Measurements from ENCODE around the gene RANBP3.
"Not testable (repeated sequence)": the region's sequence is repeated elsewhere in the genome, so short reads cannot be mapped to it uniquely, and the experiment has no call there.

RANBP3 gene

DNA sequence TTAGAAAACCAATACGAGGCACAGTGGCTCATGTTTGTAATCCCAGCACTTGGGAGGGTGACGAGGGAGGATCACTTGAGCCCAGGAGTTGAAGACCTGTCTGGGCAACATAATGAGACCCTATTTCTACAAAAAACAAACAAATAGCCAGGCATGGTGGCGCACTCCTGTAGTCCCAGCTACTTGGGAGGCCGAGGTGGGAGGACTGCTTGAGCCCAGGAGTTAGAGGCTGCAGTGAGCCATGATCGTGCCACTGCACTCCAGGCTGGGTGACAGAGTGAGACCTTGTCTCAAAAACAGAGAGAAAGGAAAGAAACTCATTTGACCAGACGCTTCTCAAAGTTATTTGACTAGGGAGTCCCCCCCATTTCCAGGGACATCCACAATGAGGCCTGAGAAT is 14.7 kb downstream of the RANBP3 start:
- not testable (repeated sequence) for H3K27ac ChIP-seq (ENCODE audit: low read depth, low read length); H3K36me3 ChIP-seq (ENCODE audit: control insufficient read depth, insufficient read depth, low read length); H3K9ac ChIP-seq (ENCODE audit: low read length); H3K27me3 ChIP-seq (ENCODE audit: control insufficient read depth, insufficient read depth, low read length); H3K9me3 ChIP-seq (ENCODE audit: control insufficient read depth, insufficient read depth, low read depth, low read length); H3K4me3 ChIP-seq (ENCODE audit: low read depth, low read length)
- H3K4me1 ChIP-seq (ENCODE audit: control insufficient read depth, insufficient read depth, low read length): peaks cover 51% of the 10 kb centered on the region

DNA sequence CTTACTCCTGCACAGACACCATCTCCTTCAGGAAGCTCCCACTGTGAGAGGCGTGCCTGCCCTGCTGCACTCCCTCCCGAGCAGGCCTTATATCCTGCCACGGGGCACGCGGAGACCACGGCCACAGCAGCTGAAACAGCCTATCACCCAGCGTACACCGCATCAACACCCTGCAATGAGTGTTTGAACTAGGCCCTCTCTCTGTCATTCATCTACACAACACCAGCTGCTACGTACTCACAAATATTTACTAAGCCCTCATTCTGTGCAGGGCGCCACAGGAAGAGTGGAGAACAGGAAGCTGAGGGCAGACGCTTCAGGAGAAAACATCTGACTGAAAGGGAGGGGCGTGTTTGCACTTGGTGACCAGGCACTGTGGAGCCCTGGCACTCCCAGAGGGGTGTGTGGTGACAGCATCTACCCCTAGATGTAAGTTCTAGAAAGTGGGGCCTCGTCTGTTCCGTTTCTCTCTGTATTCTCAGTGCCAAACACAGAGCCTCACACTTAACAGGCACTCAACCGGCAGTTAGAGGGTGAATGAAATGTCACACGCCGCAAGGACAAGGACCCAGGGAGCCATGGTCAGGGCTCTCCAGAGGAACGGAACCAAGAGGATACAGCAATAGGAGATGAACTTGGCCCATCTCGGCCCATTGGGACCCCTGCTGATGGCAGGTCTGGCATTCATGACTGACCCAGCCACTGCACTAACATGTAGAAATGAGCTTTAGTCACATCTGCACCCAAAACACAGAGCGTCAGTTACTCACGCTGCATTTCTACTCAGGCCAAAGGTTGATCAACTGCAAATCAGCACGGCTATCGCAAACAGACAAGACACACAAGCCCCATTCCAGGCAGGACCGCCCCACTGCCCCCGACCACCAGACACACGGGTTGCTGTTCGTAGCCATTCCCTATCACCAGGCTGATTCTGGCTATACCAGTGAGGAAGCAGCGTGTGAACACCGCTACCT is 15.7 kb downstream of the RANBP3 start:
- Histone ChIP-seq H3K4me3 (ENCODE audit: low read depth, low read length) (no peak overlapping the region), H3K9me3 (ENCODE audit: control insufficient read depth, insufficient read depth, low read depth, low read length) (no peaks in the 10 kb centered on the region), H3K27me3 (ENCODE audit: control insufficient read depth, insufficient read depth, low read length) (no peaks in the 10 kb centered on the region), H3K27ac (ENCODE audit: low read depth, low read length) (no peak overlapping the region), H3K36me3 (ENCODE audit: control insufficient read depth, insufficient read depth, low read length) (peaks cover 3% of the 10 kb centered on the region; the same call in 1 of the 2 replicates), H3K4me1 (ENCODE audit: control insufficient read depth, insufficient read depth, low read length) (peaks cover 52% of the 10 kb centered on the region), H3K9ac (ENCODE audit: low read length) (no peak overlapping the region)

GRCh38 chr19:5961641-5961968 is 16.3 kb downstream of the RANBP3 start:
- not testable (repeated sequence) for H3K9me3 ChIP-seq (ENCODE audit: control insufficient read depth, insufficient read depth, low read depth, low read length); H3K9ac ChIP-seq (ENCODE audit: low read length); H3K27ac ChIP-seq (ENCODE audit: low read depth, low read length); H3K4me3 ChIP-seq (ENCODE audit: low read depth, low read length); H3K36me3 ChIP-seq (ENCODE audit: control insufficient read depth, insufficient read depth, low read length); H3K27me3 ChIP-seq (ENCODE audit: control insufficient read depth, insufficient read depth, low read length)
- H3K4me1 ChIP-seq (ENCODE audit: control insufficient read depth, insufficient read depth, low read length): peaks cover 59% of the 10 kb centered on the region

DNA sequence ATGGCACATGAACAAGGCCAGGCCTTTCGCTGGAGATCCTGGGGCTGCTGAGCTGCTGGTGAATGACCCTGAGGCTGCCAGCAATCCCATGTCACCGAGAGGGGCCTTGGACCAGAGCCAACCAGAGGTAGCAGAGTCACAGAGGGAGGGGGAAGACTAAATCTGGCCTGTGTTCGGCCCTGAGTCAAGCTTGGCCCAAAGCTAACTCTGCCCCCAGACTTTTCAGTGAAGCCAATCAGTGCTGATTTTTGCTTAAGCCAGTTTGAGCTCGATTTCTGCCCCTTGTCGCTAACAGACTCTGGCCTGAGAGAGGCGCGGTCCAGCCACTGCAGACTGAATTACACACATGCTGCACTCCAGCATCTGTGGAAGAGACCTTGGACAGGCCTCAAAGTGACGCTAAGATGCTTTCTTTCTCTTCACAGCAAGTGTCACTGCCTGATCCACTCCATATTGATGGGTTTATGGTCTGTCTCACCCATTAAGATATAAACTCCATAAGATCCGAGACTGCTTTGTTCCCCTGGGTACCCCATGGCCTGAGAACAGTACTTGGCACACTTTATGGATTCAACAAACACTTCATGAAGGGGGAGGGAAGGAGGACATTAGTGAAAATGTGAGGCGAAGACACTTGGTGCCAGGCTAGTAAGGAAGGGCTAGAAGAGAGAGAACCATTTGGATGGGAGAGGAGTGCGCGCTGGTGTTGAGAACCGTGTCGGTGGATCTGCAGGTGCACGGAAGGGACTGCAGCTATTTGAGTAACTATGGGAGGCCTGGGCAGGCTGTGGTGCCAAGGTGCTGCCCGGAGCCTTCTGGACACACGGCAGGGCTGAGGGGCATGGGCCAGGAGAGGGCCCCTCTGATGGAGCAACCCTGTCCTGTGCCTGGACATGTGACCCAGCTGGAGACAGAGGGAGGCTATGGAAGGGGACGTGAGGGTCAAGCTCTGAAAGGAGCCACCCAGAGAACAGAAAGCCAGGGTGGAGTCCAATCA is 17.6 kb downstream of the RANBP3 start:
- no peaks in the 10 kb centered on the region for H3K36me3 ChIP-seq (ENCODE audit: control insufficient read depth, insufficient read depth, low read length)

DNA sequence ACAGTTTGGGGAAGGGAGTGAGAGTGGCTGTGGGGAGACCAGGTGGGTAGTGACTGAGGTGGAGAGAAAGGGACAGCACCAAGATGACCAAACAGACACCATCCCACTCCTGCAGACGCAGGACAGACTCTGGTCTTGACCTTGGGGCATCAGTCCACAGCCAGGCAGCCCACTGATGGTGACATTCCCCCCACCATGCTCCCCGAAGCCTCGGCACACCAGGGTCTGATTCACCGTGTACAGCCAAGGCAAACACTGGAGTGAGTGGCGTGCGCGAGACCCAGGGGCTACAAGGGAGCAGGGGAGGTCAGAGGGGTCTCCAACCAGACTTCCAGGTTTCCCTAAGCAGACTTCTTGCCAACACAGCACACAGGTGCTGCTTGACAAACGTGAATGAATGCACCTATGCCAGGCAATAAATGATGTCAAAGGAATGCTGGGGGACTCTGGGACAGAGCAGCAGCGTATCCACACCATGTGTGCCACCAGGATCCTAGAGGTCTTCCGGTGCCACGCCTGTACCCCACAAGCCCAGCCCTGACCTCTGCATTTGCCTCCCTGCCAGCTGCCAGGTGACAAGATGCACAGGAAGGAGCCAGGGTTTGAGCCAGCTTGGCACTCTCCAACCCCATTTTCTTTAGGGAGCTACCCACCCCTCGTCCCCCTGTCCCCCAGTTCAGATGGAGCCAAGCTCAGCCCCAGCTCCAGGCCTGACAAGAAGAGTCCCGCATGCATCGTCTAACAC is 18.5 kb downstream of the RANBP3 start:
- H3K4me3 ChIP-seq (ENCODE audit: low read depth, low read length): no peak overlapping the region
- no peaks in the 10 kb centered on the region for H3K36me3 ChIP-seq (ENCODE audit: control insufficient read depth, insufficient read depth, low read length)
- no peak overlapping the region for H3K27ac ChIP-seq (ENCODE audit: low read depth, low read length)
- H3K4me1 ChIP-seq (ENCODE audit: control insufficient read depth, insufficient read depth, low read length): peaks cover 72% of the 10 kb centered on the region
- H3K9ac ChIP-seq (ENCODE audit: low read length): no peak overlapping the region
- no peaks in the 10 kb centered on the region for H3K9me3 ChIP-seq (ENCODE audit: control insufficient read depth, insufficient read depth, low read depth, low read length)
- no peaks in the 10 kb centered on the region for H3K27me3 ChIP-seq (ENCODE audit: control insufficient read depth, insufficient read depth, low read length)

More for the DNA sequence above, 17.6 kb downstream of the RANBP3 start:
- Histone ChIP-seq H3K9ac (ENCODE audit: low read length) (no peak overlapping the region), H3K4me3 (ENCODE audit: low read depth, low read length) (no peak overlapping the region), H3K27ac (ENCODE audit: low read depth, low read length) (no peak overlapping the region), H3K27me3 (ENCODE audit: control insufficient read depth, insufficient read depth, low read length) (no peaks in the 10 kb centered on the region), H3K9me3 (ENCODE audit: control insufficient read depth, insufficient read depth, low read depth, low read length) (no peaks in the 10 kb centered on the region), H3K4me1 (ENCODE audit: control insufficient read depth, insufficient read depth, low read length) (peaks cover 69% of the 10 kb centered on the region)

DNA sequence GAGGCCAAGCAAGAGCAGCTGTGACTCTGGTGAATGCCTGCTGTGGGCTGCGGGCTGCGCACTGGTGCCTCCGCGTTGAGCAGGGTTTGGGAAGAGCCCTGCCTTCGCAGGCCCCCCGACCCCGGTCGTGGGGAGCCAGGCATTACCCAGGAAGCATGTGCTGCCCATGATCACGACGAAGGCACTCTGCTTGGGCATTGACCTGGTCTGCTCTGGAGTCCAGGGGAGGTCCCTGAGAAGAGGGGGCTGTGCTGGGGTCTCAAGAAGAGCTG is 19.2 kb downstream of the RANBP3 start:
- Histone ChIP-seq H3K9me3 (ENCODE audit: control insufficient read depth, insufficient read depth, low read depth, low read length) (no peaks in the 10 kb centered on the region), H3K9ac (ENCODE audit: low read length) (no peak overlapping the region), H3K4me3 (ENCODE audit: low read depth, low read length) (peak overlapping the region; percentile 19; the same call in 1 of the 2 replicates), H3K27ac (ENCODE audit: low read depth, low read length) (no peak overlapping the region), H3K36me3 (ENCODE audit: control insufficient read depth, insufficient read depth, low read length) (no peaks in the 10 kb centered on the region), H3K27me3 (ENCODE audit: control insufficient read depth, insufficient read depth, low read length) (no peaks in the 10 kb centered on the region), H3K4me1 (ENCODE audit: control insufficient read depth, insufficient read depth, low read length) (peaks cover 75% of the 10 kb centered on the region)

GRCh38 chr19:5958074-5958850 is 19.7 kb downstream of the RANBP3 start:
- Histone ChIP-seq H3K27me3 (ENCODE audit: control insufficient read depth, insufficient read depth, low read length) (no peaks in the 10 kb centered on the region), H3K36me3 (ENCODE audit: control insufficient read depth, insufficient read depth, low read length) (no peaks in the 10 kb centered on the region), H3K4me1 (ENCODE audit: control insufficient read depth, insufficient read depth, low read length) (peaks cover 81% of the 10 kb centered on the region), H3K9ac (ENCODE audit: low read length) (peak overlapping the region; percentile 45), H3K9me3 (ENCODE audit: control insufficient read depth, insufficient read depth, low read depth, low read length) (no peaks in the 10 kb centered on the region), H3K4me3 (ENCODE audit: low read depth, low read length) (peak overlapping the region; percentile 19; the same call in 1 of the 2 replicates), H3K27ac (ENCODE audit: low read depth, low read length) (no peak overlapping the region)

GRCh38 chr19:5957170-5957569 is 20.8 kb downstream of the RANBP3 start:
- H3K27ac ChIP-seq (ENCODE audit: low read depth, low read length): no peak overlapping the region
- no peaks in the 10 kb centered on the region for H3K36me3 ChIP-seq (ENCODE audit: control insufficient read depth, insufficient read depth, low read length)
- no peak overlapping the region for H3K4me3 ChIP-seq (ENCODE audit: low read depth, low read length)
- H3K9me3 ChIP-seq (ENCODE audit: control insufficient read depth, insufficient read depth, low read depth, low read length): no peaks in the 10 kb centered on the region
- no peak overlapping the region for H3K9ac ChIP-seq (ENCODE audit: low read length)
- H3K4me1 ChIP-seq (ENCODE audit: control insufficient read depth, insufficient read depth, low read length): peaks cover 85% of the 10 kb centered on the region
- no peaks in the 10 kb centered on the region for H3K27me3 ChIP-seq (ENCODE audit: control insufficient read depth, insufficient read depth, low read length)

DNA sequence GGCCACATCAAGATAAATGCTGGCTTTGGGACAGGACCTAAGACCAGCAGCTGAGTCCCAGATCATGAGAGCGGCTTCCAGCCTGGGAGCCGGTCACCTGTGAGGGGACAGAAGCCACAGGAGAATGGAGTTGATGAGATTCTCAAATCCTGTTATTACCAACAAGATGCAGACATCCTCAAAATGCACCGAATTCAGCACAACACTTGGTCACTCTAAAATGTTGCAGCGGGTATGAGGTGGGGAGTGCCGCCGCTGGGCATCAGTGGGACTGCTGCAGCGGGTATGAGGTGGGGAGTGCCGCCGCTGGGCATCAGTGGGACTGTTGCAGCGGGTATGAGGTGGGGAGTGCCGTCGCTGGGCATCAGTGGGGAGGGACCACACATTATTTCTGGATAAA is 21.2 kb downstream of the RANBP3 start:
- no peaks in the 10 kb centered on the region for H3K36me3 ChIP-seq (ENCODE audit: control insufficient read depth, insufficient read depth, low read length)
- H3K9ac ChIP-seq (ENCODE audit: low read length): no peak overlapping the region
- no peaks in the 10 kb centered on the region for H3K27me3 ChIP-seq (ENCODE audit: control insufficient read depth, insufficient read depth, low read length)
- no peak overlapping the region for H3K4me3 ChIP-seq (ENCODE audit: low read depth, low read length)
- no peaks in the 10 kb centered on the region for H3K9me3 ChIP-seq (ENCODE audit: control insufficient read depth, insufficient read depth, low read depth, low read length)
- H3K27ac ChIP-seq (ENCODE audit: low read depth, low read length): no peak overlapping the region
- H3K4me1 ChIP-seq (ENCODE audit: control insufficient read depth, insufficient read depth, low read length): peaks cover 85% of the 10 kb centered on the region

DNA sequence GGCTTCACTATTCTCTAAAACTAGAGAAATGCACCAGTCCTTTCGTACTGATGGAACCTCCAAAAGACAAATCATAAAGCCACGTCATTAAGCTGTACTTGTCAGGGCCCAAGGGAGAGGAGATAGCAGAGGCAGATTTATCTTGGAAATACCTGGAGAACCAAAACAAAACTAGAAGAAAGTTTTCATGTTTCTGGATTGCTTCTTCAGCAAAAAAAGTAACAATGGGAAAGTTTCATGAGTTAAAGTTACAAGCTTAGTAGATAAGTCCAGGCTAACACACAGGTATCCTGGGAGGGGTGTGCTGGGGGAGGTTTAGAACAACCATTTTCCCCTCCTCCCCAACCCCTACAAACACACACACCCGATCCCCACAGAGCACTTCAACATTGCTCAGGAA is 21.6 kb downstream of the RANBP3 start:
- no peak overlapping the region for H3K27ac ChIP-seq (ENCODE audit: low read depth, low read length)
- H3K36me3 ChIP-seq (ENCODE audit: control insufficient read depth, insufficient read depth, low read length): no peaks in the 10 kb centered on the region
- H3K9ac ChIP-seq (ENCODE audit: low read length): no peak overlapping the region
- no peaks in the 10 kb centered on the region for H3K9me3 ChIP-seq (ENCODE audit: control insufficient read depth, insufficient read depth, low read depth, low read length)
- peaks cover 87% of the 10 kb centered on the region for H3K4me1 ChIP-seq (ENCODE audit: control insufficient read depth, insufficient read depth, low read length)
- no peak overlapping the region for H3K4me3 ChIP-seq (ENCODE audit: low read depth, low read length)
- H3K27me3 ChIP-seq (ENCODE audit: control insufficient read depth, insufficient read depth, low read length): no peaks in the 10 kb centered on the region
